Subcutaneous adipose tissue (tissue), 4 donors: ENCODE results near the gene CROCC2. TPM values are rescaled to one million over a fixed set of nuclear protein-coding genes. Genes with fewer than 3 reads are reported as not detected.

Experiments used
- total RNA-seq, 4 donors: library from RNA; depleted of rRNA; stranded (reverse); fragments of >200 nt; gene quantifications; one replicate each; pipeline ENCODE4 v1.1.0, GENCODE V29; 2016
- TF ChIP-seq, protein P1 (sequence below): fragments of 450-650 bp; IDR thresholded peaks from one replicate; pipeline ENCODE4 v1.5.1; 2016; ENCODE audit warnings: low read depth, mild to moderate bottlenecking, control low read depth, antibody characterized with exemption, moderate library complexity

CROCC2 gene
- total RNA-seq, 4 donors from 2014 or later: not detected

DNA sequence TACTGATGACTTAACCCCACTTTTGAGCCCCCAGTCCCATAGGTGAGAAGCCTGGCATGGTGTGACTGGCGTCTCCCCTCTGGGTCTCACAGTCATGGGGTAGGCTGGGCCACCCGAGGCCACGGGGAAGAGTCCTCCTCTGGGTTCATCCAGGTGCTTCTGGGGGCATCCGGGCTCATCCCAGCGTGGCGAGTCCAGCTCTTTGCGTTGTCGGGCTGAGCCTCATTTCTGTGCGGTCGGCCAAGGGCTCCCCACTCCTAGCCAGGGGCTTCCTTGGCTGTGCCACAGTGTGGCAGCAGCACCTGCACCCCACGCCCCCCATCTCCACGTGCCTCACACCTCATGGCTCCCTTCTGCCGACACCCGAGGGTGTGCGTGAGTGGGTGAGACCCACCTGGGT, 64.7 kb downstream of the CROCC2 start:
- TF ChIP-seq, protein P1, sequence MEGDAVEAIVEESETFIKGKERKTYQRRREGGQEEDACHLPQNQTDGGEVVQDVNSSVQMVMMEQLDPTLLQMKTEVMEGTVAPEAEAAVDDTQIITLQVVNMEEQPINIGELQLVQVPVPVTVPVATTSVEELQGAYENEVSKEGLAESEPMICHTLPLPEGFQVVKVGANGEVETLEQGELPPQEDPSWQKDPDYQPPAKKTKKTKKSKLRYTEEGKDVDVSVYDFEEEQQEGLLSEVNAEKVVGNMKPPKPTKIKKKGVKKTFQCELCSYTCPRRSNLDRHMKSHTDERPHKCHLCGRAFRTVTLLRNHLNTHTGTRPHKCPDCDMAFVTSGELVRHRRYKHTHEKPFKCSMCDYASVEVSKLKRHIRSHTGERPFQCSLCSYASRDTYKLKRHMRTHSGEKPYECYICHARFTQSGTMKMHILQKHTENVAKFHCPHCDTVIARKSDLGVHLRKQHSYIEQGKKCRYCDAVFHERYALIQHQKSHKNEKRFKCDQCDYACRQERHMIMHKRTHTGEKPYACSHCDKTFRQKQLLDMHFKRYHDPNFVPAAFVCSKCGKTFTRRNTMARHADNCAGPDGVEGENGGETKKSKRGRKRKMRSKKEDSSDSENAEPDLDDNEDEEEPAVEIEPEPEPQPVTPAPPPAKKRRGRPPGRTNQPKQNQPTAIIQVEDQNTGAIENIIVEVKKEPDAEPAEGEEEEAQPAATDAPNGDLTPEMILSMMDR: no peak

DNA sequence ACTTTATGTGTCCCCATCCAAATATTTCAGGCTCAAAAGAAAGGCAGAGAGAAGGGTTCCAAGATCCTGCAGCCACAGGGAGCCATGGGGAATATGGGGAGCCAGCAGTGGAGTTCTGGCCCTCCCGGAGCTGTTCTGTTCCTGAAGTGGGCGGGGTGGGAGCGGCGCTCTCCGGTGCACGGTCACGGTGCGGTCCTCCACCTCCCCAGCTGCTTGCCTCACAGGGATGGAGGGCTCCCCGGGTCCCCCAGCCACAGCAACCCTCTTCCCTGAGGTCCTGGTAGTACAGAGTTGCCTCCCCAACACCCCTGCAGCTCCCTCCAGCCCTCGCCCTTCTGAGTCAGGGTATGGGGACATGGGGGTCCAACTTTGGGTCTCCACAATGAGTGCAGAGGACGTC, 66.1 kb downstream of the CROCC2 start:
- TF ChIP-seq, protein P1: no peak

DNA sequence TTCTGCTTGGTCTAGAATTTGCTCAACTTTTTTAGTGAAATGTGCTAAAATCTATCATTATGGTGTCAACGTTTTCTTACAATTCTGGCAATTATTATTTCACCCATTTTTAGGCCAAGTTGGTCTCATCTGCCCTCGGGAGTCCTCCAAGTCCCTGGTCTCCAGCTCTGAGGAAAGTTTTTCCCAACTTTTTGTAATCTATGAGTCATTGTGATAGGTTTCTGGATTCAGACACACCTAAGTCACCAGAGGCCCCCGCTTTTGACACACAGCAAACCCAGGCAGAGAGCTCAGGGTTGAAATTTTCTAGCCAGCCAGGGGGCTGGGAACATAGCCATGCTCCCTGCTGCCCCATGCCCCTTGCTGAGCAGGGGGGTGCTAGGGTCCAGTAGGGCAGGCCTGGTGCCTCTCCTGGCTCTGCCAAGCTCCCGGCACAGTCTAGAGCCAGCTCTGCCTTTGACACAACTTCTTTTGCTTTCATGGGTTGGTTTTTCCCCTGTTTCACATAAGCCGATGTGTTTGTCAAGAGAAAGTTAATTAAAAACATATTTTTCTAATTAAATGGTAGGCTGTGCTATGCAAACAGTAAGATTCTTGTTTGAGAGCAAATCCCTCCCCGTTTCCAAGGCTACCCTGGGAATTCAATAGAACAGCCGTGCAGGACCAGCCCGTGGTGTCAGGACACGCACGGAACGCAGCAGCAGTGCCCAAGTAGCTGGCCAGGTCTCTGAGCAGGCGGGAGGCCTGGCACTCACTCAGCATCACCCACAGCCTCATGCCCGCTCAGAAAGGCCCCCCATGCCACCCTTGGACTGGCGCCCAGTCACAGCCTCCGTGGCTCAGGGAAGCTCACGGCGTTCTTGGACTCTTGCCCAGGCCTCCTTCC, 66.7 kb downstream of the CROCC2 start:
- TF ChIP-seq, protein P1: no peak

DNA sequence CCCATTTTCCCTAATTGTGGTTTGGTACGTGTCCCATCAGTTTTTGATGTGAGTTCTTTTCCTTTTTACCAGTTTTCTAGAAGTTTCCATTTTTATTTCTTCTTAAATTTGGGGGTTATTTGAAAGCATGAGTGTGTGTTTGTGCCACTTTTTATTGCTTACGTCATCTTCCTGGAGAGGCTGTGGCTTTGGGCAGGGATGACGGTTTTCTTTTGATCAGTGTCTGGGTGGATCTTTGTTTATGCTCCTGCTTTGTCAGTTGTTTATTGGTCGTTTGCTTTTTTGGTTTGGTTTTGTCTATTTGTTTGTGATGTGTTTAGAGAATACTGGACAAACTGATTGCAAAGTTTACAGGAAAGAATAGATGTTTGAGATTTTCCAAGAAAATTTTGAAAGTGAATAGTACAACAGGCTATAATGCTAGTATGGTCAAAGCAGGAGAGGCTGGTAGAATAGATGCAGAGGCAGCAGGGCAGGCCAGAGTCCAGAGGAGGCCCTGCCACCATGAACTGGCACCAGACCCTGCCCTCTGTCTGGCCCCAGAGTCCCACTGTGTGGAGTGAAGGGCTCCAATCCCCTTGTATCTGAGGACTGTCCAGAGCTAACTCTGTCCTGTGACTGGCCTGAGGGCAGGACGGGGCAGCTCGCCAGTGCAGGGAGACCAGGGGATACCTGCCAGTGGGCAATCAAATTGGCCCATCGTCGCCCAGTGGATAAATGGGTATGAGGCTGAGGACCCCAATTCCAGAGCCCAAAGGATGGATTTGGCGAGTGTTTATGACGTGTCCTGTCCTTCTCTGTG, 68.8 kb downstream of the CROCC2 start:
- TF ChIP-seq, protein P1: no peak

DNA sequence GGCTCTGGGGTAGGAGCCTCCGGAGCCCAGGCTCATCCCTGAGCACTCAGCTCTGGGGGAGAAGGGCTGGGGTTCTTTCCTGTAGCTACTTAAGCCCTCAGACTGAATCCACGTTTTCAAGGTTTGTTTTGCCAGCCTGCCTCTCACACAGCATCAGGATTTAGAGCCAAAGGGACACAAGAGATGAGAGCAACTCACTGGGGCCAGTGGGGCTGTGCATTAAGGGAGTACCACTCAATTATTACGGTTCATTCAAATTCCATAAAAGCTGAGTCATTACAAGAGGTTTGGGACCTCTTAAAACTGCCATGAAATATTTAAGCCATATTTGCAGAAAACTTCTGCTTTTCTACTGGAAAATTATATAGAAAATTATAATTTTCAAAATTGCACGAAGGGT, 75.1 kb downstream of the CROCC2 start:
- TF ChIP-seq, protein P1: no peak

DNA sequence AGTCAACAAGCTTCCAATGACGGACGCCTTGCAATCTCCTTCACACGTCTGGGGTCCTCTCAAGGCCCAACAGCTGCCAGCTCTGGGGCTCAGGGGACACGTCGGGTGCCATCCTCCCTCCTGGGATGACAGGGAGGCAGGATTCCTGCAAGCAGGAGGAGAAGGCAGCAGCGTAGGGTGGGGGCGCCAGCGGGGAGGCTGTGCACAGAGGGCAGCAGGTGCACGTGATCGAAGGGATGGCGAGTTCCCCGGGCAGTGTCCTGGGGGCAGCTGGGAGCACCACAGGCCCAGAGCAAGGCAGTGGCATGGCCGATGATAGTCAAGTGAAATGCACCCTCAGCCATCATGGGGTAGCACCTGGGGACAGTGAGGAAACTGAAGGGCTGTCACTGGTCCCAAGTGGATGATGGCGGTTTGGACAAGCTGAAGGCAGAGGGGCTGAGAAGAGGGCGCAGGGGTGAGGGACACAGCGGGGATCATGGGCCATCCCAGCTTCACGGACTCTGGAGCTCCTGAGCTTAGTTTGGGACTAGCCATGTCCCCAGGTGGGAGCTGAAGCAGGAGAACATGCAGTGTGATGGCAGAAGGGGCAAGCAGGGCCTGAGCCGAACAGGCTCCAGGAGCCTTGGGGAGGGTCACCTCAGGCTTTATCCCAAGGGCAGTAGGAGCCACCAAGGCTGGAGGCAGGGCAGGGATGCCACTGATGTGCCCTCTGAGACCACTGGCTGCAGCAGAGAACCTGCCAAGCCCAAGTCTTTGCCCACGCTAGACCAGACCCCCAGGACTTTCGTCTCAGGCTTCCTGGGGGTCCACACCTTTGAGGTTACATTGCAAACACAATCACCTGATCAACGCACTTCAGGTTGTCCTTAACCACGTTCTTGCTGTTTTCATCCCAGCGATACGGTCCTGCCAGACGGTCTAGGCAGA, 76.0 kb downstream of the CROCC2 start:
- TF ChIP-seq, protein P1: no peak
